H9 (cell line): Measurements from ENCODE around the gene POLR3F. TPM values are rescaled to one million over a fixed set of nuclear protein-coding genes. Genes with fewer than 3 reads are reported as not detected.
"Not testable (repeated sequence)": the region's sequence is repeated elsewhere in the genome, so short reads cannot be mapped to it uniquely, and the experiment has no call there.

Source experiments
- DNase-seq: peaks from one replicate; pipeline ENCODE4 v3.0.0-alpha.2; 2017
- H2AFZ ChIP-seq: one replicate; pipeline ENCODE4 v1.6.1; 2013; ENCODE audit warnings: mild to moderate bottlenecking, low read length, control low read depth, moderate library complexity
- H2AK5ac ChIP-seq: 2 replicates; pipeline ENCODE4 v1.6.1; 2013; ENCODE audit warnings: low read length, control low read depth, mixed read lengths; ENCODE audit not compliant: insufficient read length
- H2BK120ac ChIP-seq: one replicate; pipeline ENCODE4 v1.6.1; 2013; ENCODE audit warnings: low read depth, mild to moderate bottlenecking, low read length, control low read depth, inconsistent platforms; ENCODE audit not compliant: poor library complexity, severe bottlenecking
- H2BK12ac ChIP-seq: 2 replicates; pipeline ENCODE4 v1.6.1; 2013; ENCODE audit warnings: low read length, control low read depth, mixed read lengths, low read depth; ENCODE audit not compliant: insufficient read length
- H2BK15ac ChIP-seq: 2 replicates; pipeline ENCODE4 v1.6.1; 2013; ENCODE audit warnings: low read depth, low read length, control low read depth
- H2BK20ac ChIP-seq: one replicate; pipeline ENCODE4 v1.6.1; 2013; ENCODE audit warnings: low read depth, mild to moderate bottlenecking, low read length, control low read depth, inconsistent platforms; ENCODE audit not compliant: poor library complexity, severe bottlenecking
- H2BK5ac ChIP-seq: 2 replicates; pipeline ENCODE4 v1.6.1; 2013; ENCODE audit warnings: low read length, control low read depth, mixed read lengths; ENCODE audit not compliant: insufficient read length
- H3K14ac ChIP-seq: 2 replicates; pipeline ENCODE4 v1.6.1; 2013; ENCODE audit warnings: low read length, control low read depth; ENCODE audit not compliant: insufficient read depth
- H3K18ac ChIP-seq: 2 replicates; pipeline ENCODE4 v1.6.1; 2013; ENCODE audit warnings: low read depth, mild to moderate bottlenecking, mixed read lengths, low read length, control low read depth; ENCODE audit not compliant: insufficient read length
- H3K23ac ChIP-seq: 2 replicates; pipeline ENCODE4 v1.6.1; 2013; ENCODE audit warnings: low read length, control low read depth, mixed read lengths, low read depth; ENCODE audit not compliant: insufficient read length
- H3K23me2 ChIP-seq: 2 replicates; pipeline ENCODE4 v1.6.1; 2013; ENCODE audit warnings: low read depth, mild to moderate bottlenecking, mixed read lengths, low read length, control low read depth; ENCODE audit not compliant: insufficient read length, poor library complexity, severe bottlenecking
- H3K27ac ChIP-seq: 2 replicates; pipeline ENCODE4 v1.5.1; 2013; ENCODE audit warnings: low read length, control low read depth, mixed read lengths, low read depth; ENCODE audit not compliant: insufficient read length
- H3K27me3 ChIP-seq: 2 replicates; pipeline ENCODE4 v1.6.1; 2013; ENCODE audit warnings: low read length, control low read depth, inconsistent platforms; ENCODE audit not compliant: insufficient read depth
- H3K4ac ChIP-seq: 2 replicates; pipeline ENCODE4 v1.6.1; 2013; ENCODE audit warnings: low read depth, mild to moderate bottlenecking, control low read depth, inconsistent platforms, low read length, moderate library complexity
- H3K4me1 ChIP-seq: 2 replicates; pipeline ENCODE4 v1.6.1; 2013; ENCODE audit warnings: low read length, control low read depth, inconsistent platforms; ENCODE audit not compliant: insufficient read depth
- H3K4me2 ChIP-seq: 2 replicates; pipeline ENCODE4 v1.6.1; 2013; ENCODE audit warnings: low read length, control low read depth, mixed read lengths; ENCODE audit not compliant: insufficient read length, insufficient read depth
- H3K56ac ChIP-seq: 2 replicates; pipeline ENCODE4 v1.6.1; 2013; ENCODE audit warnings: low read depth, mild to moderate bottlenecking, mixed read lengths, low read length, control low read depth; ENCODE audit not compliant: insufficient read length
- H3K79me1 ChIP-seq: 2 replicates; pipeline ENCODE4 v1.6.1; 2013; ENCODE audit warnings: low read depth, mild to moderate bottlenecking, moderate library complexity, low read length, control low read depth, inconsistent platforms; ENCODE audit not compliant: insufficient read depth, poor library complexity, severe bottlenecking
- H3K79me2 ChIP-seq: 2 replicates; pipeline ENCODE4 v1.6.1; 2013; ENCODE audit warnings: low read length, control low read depth, inconsistent platforms; ENCODE audit not compliant: insufficient read depth
- H3K9ac ChIP-seq: 2 replicates; pipeline ENCODE4 v1.6.1; 2013; ENCODE audit warnings: low read length, control low read depth, mixed read lengths; ENCODE audit not compliant: insufficient read length; ENCODE audit errors: extremely low read depth
- H3K9me3 ChIP-seq: one replicate; pipeline ENCODE4 v1.6.1; 2013; ENCODE audit warnings: low read depth, low read length, inconsistent platforms; ENCODE audit not compliant: control insufficient read depth
- H3T11ph ChIP-seq: one replicate; pipeline ENCODE4 v1.6.1; 2013; ENCODE audit warnings: mild to moderate bottlenecking, low read length, control low read depth, inconsistent platforms
- H4K20me1 ChIP-seq: one replicate; pipeline ENCODE4 v1.6.1; 2013; ENCODE audit not compliant: control insufficient read depth, insufficient read length, insufficient read depth
- H4K5ac ChIP-seq: 2 replicates; pipeline ENCODE4 v1.6.1; 2013; ENCODE audit warnings: low read depth, mild to moderate bottlenecking, mixed read lengths, low read length, control low read depth; ENCODE audit not compliant: insufficient read length
- H4K8ac ChIP-seq: replicated peaks from 2 replicates; pipeline ENCODE4 v1.6.1; 2013; ENCODE audit warnings: low read length, control low read depth, mixed read lengths, low read depth; ENCODE audit not compliant: insufficient read length
- H4K91ac ChIP-seq: 2 replicates; pipeline ENCODE4 v1.6.1; 2013; ENCODE audit warnings: low read depth, mild to moderate bottlenecking, moderate library complexity, mixed read lengths, low read length, control low read depth; ENCODE audit not compliant: insufficient read length
- H3K27ac Mint-ChIP-seq, 3 experiments: 2 replicates in 2 of 3; 3 replicates in 1 of 3; pipeline ENCODE4 v1.8.0; 2020 to 2021; ENCODE audit warnings: mixed read lengths in 3 of 3, mild to moderate bottlenecking in 1 of 3, moderate library complexity in 1 of 3
- H3K27me3 Mint-ChIP-seq: 2 replicates; pipeline ENCODE4 v1.8.0; 2021; ENCODE audit warnings: low read depth, mild to moderate bottlenecking, moderate library complexity, mixed read lengths
- H3K36me3 Mint-ChIP-seq, 3 experiments: 2 replicates in 2 of 3; 3 replicates in 1 of 3; pipeline ENCODE4 v1.8.0; 2020 to 2021; ENCODE audit warnings: low read depth in 3 of 3, mixed read lengths in 3 of 3; ENCODE audit not compliant: insufficient read depth in 1 of 3
- H3K4me1 Mint-ChIP-seq, 2 experiments: 2 replicates each; pipeline ENCODE4 v1.8.0; 2020; ENCODE audit warnings: mixed read lengths in 2 of 2
- H3K4me3 Mint-ChIP-seq, 2 experiments: 2 replicates in 1 of 2; 3 replicates in 1 of 2; pipeline ENCODE4 v1.8.0; 2020 to 2021; ENCODE audit warnings: mild to moderate bottlenecking in 2 of 2, mixed read lengths in 2 of 2, moderate library complexity in 1 of 2
- H3K9me3 Mint-ChIP-seq, 2 experiments: 2 replicates in 1 of 2; 3 replicates in 1 of 2; pipeline ENCODE4 v1.8.0; 2020; ENCODE audit warnings: mild to moderate bottlenecking in 2 of 2, mixed read lengths in 2 of 2, moderate library complexity in 1 of 2
- WGBS: extraction: QIAGEN DNeasy Blood & Tissue Kit; methylation state at CpG from one replicate; pipeline ENCODE4 v1.1.7; 2013; ENCODE audit warnings: missing lambda C conversion rate, low lambda C conversion rate, mixed read lengths; ENCODE audit not compliant: insufficient read length; ENCODE audit errors: extremely low coverage; 5-methylcytosine and 5-hydroxymethylcytosine counted together
- total RNA-seq: library from RNA; stranded (reverse); gene quantifications from 2 replicates; pipeline ENCODE4 v1.2.1, GENCODE V29; 2021
- TF ChIP-seq, protein P1 (sequence below): fragments of 200-600 bp; sonication (generic); conservative IDR thresholded peaks from 3 replicates; pipeline ENCODE4 v1.8.0; 2021; ENCODE audit warnings: antibody characterized with exemption, mild to moderate bottlenecking

The POLR3F gene
- total RNA-seq, 1 experiment from 2014 or later: 16.1 TPM

DNA sequence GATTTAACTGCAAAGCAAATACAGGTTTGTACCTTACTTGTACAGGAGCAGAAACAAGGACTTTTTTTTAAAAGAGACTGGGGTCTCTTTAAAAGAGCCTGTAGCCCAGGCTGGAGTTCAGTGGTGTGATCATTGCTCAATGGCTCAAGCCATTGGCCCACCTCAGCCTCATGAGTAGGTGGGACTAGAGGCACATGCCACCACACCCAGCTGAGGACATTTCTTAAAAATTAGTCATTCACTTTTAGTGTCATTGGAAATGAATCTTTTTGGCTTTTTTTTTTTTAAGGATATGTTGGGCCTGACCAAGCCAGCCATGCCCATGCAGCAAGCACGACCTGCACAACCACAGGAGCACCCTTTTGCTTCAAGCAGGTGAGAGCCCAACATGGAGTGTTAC is 57.5 kb downstream of the POLR3F start:
- H3T11ph ChIP-seq: no peak overlapping the region
- no peak overlapping the region for H4K5ac ChIP-seq
- no peak overlapping the region for H4K91ac ChIP-seq
- no peak overlapping the region for H2AFZ ChIP-seq
- no peaks in the 10 kb centered on the region for H3K4me1 ChIP-seq
- no peak overlapping the region for H3K4me3 Mint-ChIP-seq
- H3K9ac ChIP-seq: no peak overlapping the region
- no peak overlapping the region for H3K56ac ChIP-seq
- TF ChIP-seq, protein P1, sequence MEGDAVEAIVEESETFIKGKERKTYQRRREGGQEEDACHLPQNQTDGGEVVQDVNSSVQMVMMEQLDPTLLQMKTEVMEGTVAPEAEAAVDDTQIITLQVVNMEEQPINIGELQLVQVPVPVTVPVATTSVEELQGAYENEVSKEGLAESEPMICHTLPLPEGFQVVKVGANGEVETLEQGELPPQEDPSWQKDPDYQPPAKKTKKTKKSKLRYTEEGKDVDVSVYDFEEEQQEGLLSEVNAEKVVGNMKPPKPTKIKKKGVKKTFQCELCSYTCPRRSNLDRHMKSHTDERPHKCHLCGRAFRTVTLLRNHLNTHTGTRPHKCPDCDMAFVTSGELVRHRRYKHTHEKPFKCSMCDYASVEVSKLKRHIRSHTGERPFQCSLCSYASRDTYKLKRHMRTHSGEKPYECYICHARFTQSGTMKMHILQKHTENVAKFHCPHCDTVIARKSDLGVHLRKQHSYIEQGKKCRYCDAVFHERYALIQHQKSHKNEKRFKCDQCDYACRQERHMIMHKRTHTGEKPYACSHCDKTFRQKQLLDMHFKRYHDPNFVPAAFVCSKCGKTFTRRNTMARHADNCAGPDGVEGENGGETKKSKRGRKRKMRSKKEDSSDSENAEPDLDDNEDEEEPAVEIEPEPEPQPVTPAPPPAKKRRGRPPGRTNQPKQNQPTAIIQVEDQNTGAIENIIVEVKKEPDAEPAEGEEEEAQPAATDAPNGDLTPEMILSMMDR: no peak
- H2BK12ac ChIP-seq: no peak overlapping the region
- no peak overlapping the region for H3K23ac ChIP-seq
- no peak overlapping the region for H3K4me2 ChIP-seq
- no peaks in the 10 kb centered on the region for H3K9me3 ChIP-seq
- WGBS: no CpG with 5 or more reads among the region's 1 CpG
- no peak overlapping the region for H2BK5ac ChIP-seq
- no peak overlapping the region for H3K4ac ChIP-seq
- no peak overlapping the region for H2AK5ac ChIP-seq
- H4K8ac ChIP-seq: no peak overlapping the region
- H3K4me1 Mint-ChIP-seq: no peaks in the 10 kb centered on the region
- DNase-seq: no peak
- H3K18ac ChIP-seq: no peak overlapping the region
- no peaks in the 10 kb centered on the region for H3K79me2 ChIP-seq
- H3K27me3 Mint-ChIP-seq: no peaks in the 10 kb centered on the region
- no peaks in the 10 kb centered on the region for H4K20me1 ChIP-seq
- H3K36me3 Mint-ChIP-seq: peaks cover 20 to 58% (median 55%) of the 10 kb centered on the region in 3 experiments; a peak in 6 of 7 replicates
- H3K23me2 ChIP-seq: no peaks in the 10 kb centered on the region
- no peak overlapping the region for H3K27ac ChIP-seq
- no peak overlapping the region for H3K27ac Mint-ChIP-seq
- no peak overlapping the region for H2BK120ac ChIP-seq
- no peak overlapping the region for H2BK20ac ChIP-seq
- H3K14ac ChIP-seq: no peak overlapping the region
- H3K9me3 Mint-ChIP-seq: no peaks in the 10 kb centered on the region
- no peaks in the 10 kb centered on the region for H3K27me3 ChIP-seq
- no peak overlapping the region for H2BK15ac ChIP-seq
- no peaks in the 10 kb centered on the region for H3K79me1 ChIP-seq

DNA sequence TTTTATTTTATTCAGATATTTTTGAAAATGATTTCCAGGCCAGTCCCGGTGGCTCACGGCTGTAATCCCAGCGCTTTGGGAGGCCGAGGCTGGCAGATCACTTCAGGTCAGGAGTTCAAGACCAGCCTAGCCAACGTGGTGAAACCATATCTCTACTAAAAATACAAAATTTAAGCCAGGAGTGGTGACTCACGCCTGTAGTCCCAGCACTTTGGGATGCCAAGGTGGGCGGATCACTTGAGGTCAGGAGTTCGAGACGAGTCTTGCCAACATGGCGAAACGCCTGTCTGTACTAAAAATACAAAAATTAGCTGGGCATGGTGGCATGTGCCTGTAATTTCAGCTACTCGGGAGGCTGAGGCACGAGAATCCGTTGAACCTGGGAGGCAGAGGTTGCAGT is 59.6 kb downstream of the POLR3F start:
- H2BK120ac ChIP-seq, H3K4me1 Mint-ChIP-seq, H2BK5ac ChIP-seq, H3K27me3 ChIP-seq, H2BK15ac ChIP-seq, H3K4me1 ChIP-seq, H3K18ac ChIP-seq, H2BK12ac ChIP-seq, H3K56ac ChIP-seq, H4K20me1 ChIP-seq, H3K14ac ChIP-seq, H3K4ac ChIP-seq, H3K9ac ChIP-seq, H3K23me2 ChIP-seq, H4K91ac ChIP-seq, H4K5ac ChIP-seq, H2BK20ac ChIP-seq, H3K4me3 Mint-ChIP-seq, H4K8ac ChIP-seq, DNase-seq, H3K27ac Mint-ChIP-seq, H3K79me2 ChIP-seq, H3K27ac ChIP-seq, H3K79me1 ChIP-seq, H2AFZ ChIP-seq, H3K9me3 Mint-ChIP-seq, H3T11ph ChIP-seq, H3K27me3 Mint-ChIP-seq, H3K4me2 ChIP-seq, H3K23ac ChIP-seq, H2AK5ac ChIP-seq, H3K9me3 ChIP-seq: not testable (repeated sequence)
- WGBS: no CpG with 5 or more reads among the region's 14 CpGs
- H3K36me3 Mint-ChIP-seq: peaks cover 30 to 77% (median 71%) of the 10 kb centered on the region in 3 experiments; a peak in 6 of 7 replicates
